Retinal pigment epithelial cell (primary cell): ENCODE measurements around the gene RANBP1.

Source experiments
- DNase-seq: peaks from one replicate; pipeline ENCODE4 v3.0.0-alpha.2; 2010; ENCODE audit warnings: low read depth
- H3K4me3 ChIP-seq: 2 replicates; pipeline ENCODE4 v1.5.1; 2011; ENCODE audit warnings: mild to moderate bottlenecking, low read length, control low read depth, moderate library complexity
- CTCF ChIP-seq: conservative IDR thresholded peaks from 2 replicates; pipeline ENCODE4 v1.5.1; 2011; ENCODE audit warnings: low read depth, low read length, control low read depth, inconsistent platforms

The RANBP1 gene

GRCh38 chr22:20106205-20106848 is 9.6 kb upstream of the RANBP1 start:
- no peak for TF ChIP-seq CTCF
- H3K4me3 ChIP-seq: no peak overlapping the region

GRCh38 chr22:20106849-20107237 is 9.1 kb upstream of the RANBP1 start:
- H3K4me3 ChIP-seq: no peak overlapping the region
- TF ChIP-seq CTCF: no peak
- no peak for DNase-seq

More at GRCh38 chr22:20106205-20106848, 9.6 kb upstream of the RANBP1 start:
- no peak for DNase-seq

GRCh38 chr22:20107471-20107901 is 8.4 kb upstream of the RANBP1 start:
- H3K4me3 ChIP-seq: no peak overlapping the region
- DNase-seq: no peak
- no peak for TF ChIP-seq CTCF

DNA sequence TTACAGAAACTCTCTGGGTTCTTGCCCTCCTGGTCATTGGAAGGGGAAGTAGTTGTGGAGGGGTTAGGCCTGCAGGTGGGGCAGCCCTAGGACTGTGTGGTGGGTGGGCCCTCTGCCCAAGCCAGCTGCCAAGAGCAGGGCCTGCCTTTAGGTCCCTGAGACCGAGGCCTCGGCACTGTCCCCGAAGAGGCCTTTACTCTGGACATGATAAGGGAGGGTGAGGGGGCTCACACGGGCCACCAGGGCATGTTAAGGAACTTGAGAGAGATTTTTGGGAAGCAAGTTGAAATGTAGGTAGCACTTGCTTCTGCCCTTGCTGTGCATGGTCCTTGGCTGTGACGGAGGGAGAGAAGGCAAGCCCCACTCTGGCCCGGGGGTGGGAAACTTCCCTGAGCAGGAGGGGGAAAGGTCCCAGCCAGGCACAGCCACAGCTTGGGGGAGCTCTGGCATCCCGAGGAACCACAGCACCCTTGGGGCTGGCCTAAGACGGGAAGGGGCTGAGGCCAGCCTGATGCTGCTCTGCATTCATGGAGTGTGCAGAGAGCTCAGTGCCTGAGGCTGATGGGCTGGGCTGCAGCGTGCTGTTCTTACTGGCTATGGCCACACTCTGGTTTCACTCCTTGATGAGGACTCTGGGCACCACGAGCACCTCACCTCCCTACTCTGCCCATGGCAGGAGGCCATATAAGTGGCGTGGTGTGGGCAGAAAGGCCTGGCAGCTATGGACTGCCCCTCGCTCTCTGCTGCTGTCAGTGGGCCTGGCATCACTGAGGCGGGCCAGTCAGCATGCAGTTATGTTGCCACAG is 7.8 kb upstream of the RANBP1 start:
- no peak overlapping the region for H3K4me3 ChIP-seq
- DNase-seq: no peak
- TF ChIP-seq CTCF: no peak

- H3K4me3 ChIP-seq: no peak overlapping the region
- TF ChIP-seq CTCF: no peak
- no peak for DNase-seq
Observed at GRCh38 chr22:20108757-20109230, 7.1 kb upstream of the RANBP1 start.

DNA sequence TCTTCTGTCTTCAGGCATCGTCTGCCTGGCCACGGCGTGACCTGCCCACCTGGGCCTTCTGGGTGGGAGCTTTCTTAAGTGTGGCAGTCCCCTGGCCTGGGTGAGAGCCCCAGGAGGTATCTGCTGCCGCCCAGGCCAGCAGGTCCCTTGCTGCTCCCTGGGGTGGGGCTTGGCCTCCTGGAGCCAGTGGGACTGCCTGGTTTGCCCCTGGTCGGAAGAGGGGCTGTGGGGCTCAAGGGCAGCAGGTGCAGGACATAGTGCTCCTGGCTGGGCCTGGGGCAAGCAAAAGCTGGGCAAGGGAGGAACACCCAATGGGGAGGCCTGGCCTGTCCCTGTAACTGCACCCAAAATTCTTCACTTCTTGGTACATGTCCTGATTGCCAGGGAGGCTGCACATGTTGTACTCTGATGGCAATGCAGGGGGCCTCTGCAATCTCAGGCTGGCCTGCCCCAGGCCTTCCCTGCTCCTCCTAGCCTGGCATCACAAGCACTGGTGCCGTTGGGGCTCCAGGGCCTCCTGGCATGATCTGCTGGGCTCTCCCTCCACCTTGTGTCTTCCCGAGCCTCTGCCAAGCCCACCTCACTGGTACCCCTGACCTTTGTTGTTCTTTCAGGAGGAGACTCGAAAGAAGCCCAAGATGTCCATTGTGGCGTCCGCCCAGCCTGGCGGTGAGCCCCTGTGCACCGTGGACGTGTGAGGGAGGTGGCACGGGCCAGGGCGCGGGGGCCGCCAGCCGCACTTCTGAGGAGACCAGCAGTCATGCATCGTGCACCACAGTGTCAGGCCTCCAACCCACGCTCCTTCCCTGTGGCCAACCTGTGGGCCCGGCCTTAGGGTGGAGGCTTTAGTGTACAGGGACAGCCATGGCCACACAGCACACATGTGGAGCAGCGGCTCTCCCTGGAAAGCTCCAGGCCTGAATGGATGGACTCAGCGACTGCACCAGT is 6.2 kb upstream of the RANBP1 start:
- DNase-seq: no peak
- TF ChIP-seq CTCF: no peak
- no peak overlapping the region for H3K4me3 ChIP-seq
